ENCODE results near the gene IFI27L1.

The IFI27L1 gene

DNA sequence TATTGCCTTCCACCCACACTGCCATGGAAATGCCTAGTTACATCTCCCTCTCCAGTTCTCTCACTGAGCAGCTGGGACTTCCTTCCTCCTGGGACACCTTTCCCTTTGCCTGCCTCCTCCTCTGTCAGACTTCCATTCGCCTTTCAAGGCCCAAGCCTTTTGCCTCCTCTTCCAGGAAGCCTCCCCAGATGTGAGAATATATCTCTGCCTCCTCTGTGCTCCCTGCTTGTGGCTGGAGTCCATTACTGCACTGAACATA is 45.2 kb downstream of the IFI27L1 start:
- Histone ChIP-seq H3K27ac (no peak overlapping the region), H3K4me3 (no peak overlapping the region)

DNA sequence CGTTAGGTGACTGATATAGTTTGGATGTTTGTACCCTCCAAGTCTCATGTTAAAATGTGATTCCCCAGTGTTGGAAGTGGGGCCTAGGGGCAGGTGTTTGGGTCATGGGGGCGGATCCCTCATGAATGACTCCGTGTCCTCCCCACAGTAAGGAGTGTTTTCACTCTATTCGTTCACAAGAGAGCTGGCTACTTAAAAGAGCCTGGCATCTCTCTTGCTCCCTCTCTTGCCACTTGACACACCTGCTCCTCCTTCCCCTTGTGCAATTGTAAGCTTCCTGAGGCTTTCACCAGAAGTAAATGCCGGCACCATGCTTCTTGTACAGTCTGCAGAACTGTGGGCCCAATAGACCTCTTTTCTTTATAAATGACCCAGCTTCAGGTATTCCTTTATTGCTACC is 45.7 kb downstream of the IFI27L1 start:
- Histone ChIP-seq H3K4me3 (no peak overlapping the region), H3K27ac (no peak overlapping the region)

DNA sequence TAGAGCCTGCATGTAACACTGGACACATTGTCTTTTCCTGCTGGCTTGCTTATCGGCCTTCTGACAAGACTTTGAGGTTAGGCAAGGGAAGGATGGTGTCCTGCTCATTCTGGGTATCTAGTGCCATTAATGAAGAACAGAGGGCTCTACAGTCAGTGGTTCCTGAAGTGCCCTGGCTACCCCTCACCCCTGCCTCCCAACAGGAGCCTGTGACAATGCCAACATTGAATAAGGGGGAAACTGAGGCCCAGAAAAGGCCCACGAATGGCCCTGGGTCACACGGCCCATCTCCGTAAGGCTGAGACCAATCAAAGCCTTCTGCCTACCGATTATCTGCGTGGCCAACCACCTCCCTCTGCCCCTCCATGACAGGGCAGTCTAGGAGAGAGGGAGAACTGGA is 46.2 kb downstream of the IFI27L1 start:
- no peak overlapping the region for H3K27ac ChIP-seq
- no peak overlapping the region for H3K4me3 ChIP-seq

DNA sequence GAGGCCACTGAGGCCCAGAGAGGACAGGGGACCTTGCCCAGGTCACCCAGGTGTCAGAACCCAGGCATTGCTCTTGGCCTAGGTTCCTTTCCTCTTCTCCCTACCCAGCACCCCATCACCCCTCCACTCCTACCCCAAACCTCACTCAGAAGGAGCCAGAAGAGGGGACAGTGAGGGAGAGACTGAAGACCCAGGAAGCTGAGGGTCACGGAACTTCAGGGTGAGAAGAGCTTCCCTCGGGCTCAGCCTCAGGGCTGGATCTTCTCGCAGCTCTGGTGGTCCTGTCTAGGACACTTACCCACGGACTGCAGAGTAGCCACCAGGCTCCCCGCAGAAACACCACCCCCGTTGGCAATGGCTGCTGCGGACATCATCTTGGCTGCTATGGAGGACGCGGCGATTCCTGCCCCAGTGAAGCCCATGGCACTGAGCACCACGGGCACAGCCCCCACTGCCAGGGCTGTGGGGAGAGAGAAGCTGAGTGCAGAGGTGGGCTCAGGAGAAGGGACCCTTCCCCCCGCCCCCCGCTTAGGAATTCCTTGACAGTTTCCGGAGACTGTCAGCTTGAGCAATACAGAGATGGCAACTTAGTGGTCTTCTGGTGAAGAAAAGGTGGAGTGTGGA is 47.2 kb downstream of the IFI27L1 start:
- Histone ChIP-seq H3K4me3 (peak overlapping the region in 2 of 7 experiments; percentile 51 to 60), H3K27ac (peak overlapping the region in 6 of 21 experiments; percentile 69 to 86 (median 74))

DNA sequence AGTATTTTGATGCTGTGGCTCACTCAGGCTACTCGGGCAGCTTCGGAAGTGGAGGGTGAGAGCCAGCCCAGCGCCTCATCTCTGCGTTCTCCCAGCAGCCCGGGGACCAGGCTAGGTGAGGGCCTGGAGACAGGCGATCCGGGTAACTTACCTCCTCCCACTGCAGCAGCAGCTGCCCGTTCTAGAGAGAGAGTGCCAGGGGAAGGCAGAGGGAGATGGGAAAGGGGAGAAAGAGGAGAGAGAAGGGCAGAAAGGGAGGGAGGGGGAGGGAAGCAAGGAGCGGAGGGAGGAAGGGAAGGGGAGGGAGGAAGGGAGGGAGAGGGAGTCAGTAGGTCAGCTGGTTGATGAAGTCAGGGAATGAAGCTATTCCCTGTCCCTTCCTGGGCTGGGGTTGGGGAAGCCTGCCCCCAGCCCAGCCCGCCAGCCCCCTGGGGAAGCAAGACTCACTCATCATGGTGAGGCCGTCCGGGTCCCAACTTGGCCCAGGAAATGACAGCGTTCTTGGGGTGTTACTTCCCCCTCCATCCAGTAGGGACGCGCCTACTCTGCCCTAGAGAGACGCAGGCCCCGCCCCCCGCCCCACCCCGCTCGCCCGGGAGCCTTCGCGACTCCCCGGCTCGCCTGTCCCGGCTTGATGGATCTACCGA is 48.1 kb downstream of the IFI27L1 start, which contains the start of gene IFI27L2:
TSS of gene IFI27L2 (minus strand) at position 494 of the 647 bp plus-strand sequence. CDS start at position 454, 40 bp downstream.
- Histone ChIP-seq H3K27ac (peak within 1 kb of the TSS in 20 of 21 experiments; percentile 29 to 86 (median 74)), H3K4me3 (peak within 1 kb of the TSS; percentile 32 to 61 (median 52))

DNA sequence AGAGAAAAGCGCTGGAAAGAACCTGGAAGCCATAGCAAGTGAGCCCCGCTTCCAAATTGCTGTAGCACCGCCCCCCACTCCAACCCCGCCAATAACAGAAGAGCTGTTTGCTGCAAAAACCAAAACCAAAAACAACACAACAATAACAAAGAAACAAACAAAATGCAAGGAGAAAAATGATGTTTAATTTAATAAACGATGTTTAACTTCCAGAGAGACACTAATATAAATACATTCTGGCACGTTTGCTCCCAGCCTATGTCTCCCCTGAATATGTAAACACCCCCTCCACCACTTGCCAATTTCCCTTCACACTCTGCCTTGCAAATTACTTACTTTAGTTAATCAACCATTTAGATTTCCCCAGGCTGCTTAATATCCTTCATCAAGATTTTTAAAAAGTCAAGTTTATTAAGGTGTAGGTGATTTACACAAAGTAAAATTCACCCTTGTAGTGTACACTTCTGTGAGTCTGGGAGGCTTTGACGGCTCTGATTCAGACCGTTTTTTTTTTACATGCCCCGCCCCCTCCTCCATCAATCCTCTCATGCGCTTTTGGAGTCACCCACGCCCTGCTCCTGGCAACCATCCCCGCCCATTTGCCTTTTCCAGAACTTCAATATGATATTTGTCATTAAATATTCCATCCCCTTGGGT is 48.8 kb downstream of the IFI27L1 start:
- H3K4me3 ChIP-seq: peak overlapping the region; percentile 32 to 61 (median 52)
- H3K27ac ChIP-seq: peak overlapping the region in 17 of 21 experiments; percentile 47 to 86 (median 75)

DNA sequence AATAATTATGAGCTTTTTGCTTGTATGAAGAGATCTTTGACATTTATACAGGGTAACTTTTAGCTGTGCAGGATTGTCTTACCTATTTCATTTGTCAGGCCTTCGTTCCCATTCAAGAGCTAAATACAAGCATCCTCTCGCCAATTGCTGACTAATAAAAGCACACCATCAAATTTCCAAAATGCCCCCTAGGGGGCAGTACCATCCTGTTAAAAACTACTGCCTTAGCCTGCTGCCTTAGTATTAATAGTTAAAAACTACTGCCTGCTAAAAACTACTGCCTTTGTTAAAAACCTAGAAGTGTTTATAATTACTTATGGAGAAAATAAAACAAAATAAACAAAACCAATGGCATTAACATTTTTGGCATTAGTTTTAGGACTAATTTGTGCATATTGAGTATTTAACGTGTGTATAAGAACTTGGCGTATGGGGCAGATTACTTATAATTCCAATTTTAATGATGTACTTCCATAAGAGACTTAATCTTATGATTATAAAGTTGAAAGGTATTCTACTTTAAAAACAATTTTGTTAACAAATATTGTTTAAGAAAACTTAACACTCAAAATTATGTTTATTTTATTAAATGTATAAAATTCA is 51.3 kb downstream of the IFI27L1 start:
- no peak overlapping the region for H3K4me3 ChIP-seq
- no peak overlapping the region for H3K27ac ChIP-seq

DNA sequence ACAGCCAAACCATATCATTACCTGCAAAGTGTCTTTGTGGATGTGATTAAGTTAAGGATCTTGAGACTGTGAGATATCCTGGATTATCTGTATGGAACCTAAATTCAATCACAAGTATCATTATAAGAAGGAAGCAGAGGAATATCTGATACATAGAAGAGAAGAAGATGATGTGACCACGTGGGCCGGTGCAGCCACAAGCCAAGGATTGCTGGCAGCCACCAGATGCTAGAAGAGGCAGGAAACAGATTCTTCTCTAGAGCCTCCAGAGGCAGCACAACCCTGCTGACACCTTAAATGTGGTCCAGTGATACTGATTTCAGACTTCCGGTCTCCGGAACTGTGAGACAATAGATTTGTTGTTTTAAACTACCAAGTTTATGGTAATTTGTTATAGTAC is 54.4 kb downstream of the IFI27L1 start:
- H3K4me3 ChIP-seq: no peak overlapping the region
- H3K27ac ChIP-seq: no peak overlapping the region

DNA sequence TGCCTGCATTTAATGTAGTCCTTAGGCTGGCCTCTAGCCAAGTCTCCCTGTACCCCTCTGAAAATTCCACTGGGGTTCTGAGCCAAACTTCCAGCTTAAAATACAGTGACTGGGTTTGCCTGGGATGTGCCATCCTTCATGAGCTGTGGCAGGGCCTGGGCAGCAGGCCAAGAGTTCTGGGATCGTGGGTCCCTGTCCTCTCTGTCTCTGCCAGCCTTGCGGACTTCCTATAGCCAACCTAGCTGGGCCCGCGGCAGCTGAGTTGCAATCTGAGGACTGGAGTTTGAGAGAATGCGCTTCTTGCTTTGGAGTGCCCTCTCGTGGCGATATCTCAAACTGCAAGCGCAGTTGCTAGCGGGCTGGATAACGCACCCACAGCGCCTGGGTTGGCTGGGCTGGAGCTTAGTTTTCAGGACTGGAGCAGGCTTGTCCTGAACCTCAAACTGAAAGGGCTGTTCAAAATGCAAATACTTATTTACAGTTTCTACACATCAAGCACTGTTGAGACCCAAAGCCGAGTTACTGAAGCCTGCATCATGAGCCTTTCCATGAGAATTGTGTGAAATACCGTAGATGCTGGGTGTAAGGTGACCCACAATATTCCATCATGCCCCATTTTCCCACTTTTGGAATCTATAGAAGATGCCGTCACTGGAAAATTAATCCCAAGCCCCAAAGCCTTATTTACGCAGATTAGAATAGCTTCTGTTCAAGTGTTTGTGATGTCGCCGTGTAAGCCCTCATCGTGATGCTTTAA is 55.6 kb downstream of the IFI27L1 start:
- Histone ChIP-seq H3K4me3 (no peak overlapping the region), H3K27ac (no peak overlapping the region)

DNA sequence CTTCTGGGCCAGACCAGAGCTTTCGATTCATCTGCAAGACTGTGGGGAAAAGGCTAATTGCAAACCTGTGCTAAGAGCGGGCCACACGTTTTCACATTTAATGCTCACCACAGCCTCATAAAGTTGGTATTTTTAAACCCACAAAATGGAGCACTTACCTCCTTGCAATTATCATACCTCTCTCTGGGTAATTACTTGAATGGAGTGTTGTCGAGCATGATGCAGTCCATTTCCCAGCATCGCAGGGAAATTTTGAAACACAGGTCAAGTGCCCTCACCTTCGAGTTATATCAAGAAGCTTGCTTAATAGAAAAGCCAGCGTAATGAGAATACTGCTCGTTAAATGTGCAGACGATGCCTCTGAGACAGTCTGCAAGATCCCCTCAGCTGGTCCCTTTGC is 57.1 kb downstream of the IFI27L1 start:
- Histone ChIP-seq H3K27ac (no peak overlapping the region), H3K4me3 (no peak overlapping the region)

DNA sequence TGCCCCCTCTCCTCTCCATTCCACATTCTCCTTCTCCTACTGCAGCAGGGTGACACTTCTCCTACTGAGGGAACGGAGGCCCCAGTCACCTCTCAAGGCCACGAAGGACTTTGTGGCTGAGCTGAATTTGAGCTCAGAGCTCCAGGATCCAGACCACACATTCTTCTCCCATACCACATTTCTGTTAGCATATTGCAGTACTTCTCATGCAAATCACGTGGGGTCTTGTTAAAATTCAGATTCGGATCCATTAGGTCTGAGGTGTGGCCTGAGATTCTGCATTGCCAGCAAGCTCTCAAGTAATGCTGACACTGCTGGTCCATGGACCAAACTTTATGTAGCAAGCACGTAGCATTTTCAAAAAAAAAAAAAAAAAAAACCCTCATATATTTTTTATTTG is 57.9 kb downstream of the IFI27L1 start:
- Histone ChIP-seq H3K27ac (no peak overlapping the region), H3K4me3 (no peak overlapping the region)

DNA sequence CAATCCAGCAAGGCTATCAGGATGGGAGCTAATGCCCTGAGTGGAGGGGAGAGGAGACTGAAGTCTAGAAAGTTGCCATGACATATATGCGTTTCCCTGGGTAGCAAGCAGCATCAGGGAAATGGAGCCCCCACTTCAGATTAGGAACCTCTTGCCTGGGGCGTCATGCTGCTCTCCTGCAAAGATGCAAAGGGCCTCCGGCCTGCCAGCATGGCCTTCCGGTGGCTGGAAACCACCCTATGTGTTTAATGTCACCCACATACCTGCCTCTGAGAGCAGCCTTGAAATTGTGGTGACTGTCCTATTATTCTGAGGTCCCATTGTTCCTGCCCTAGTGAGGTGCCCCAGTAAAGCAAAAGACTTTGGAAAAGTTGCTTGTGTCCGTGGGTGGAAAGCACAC is 58.3 kb downstream of the IFI27L1 start:
- H3K27ac ChIP-seq: no peak overlapping the region
- H3K4me3 ChIP-seq: no peak overlapping the region

DNA sequence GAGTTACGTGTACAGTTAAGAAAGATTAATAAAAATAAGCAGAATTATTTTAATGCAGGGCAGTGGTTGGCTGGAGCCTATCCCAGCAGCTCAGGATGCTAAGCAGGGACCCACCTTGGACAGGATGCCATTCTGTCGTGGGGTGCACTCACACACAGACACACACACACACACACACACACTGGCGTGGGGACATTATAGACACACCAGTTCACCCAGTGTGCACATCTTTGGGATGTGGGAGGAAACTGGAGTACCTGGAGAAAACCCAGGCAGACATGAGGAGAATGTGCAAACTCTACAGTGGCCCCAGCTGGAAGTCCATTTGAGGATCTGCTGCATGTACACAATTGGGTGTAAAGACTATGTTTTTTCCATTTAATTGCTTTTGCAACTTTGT is 61.1 kb downstream of the IFI27L1 start:
- Histone ChIP-seq H3K4me3 (no peak overlapping the region), H3K27ac (no peak overlapping the region)

DNA sequence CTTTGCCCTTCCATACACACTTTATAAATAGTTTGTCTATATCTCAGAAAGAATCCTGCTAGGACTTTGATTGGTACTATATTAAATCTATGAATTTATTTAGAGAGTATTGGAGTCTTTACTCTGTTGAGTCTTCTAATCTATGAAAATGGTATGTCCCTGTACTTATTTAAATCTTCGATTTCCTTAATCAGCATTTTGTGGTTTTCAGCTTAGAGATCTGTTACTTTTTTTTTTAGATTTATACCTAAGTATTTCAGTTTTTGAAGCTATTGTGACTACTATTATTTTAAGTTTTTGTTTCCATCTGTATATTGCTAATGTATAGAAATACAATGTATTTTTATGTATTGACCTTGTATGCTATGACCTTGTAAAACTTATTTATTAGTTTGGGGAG is 61.7 kb downstream of the IFI27L1 start:
- Histone ChIP-seq H3K27ac (no peak overlapping the region), H3K4me3 (no peak overlapping the region)

DNA sequence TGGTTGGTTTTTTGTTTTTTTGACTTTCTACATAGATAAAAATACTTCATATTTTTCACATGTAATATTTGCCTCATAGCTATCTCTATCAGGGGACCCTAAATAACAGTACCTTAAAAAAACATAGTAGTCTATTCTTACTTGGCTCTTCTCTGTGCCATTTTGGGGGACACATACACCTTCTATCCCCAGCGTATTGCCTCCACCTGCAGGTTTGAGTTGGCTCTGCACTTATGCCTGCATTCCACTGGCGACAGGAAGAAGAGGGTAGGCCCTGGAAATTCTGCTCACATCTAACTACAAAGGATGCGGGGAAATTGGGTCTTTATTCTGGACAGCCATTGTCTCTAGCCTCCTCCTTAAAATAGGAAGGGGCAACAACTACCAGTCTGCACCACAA is 62.1 kb downstream of the IFI27L1 start:
- Histone ChIP-seq H3K27ac (no peak overlapping the region), H3K4me3 (no peak overlapping the region)

DNA sequence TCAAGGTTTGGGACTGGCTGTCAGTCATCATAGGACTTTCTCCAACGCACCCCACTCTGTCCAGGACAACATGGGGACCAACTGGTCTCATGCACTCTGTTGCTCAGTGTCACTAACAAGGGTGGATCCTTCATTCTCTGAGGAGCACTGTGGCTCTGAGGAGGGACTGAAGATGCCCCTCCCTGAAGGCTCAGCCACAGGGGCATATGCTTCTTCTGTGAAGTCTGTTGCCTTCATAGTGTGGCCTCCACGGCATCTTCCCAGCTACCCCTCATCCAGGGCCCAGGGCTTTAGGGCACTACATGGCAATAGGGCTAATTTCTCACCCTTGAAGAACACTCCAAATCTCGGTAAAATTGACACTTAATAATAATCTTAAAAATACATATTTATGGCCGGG is 62.6 kb downstream of the IFI27L1 start:
- H3K4me3 ChIP-seq: no peak overlapping the region

DNA sequence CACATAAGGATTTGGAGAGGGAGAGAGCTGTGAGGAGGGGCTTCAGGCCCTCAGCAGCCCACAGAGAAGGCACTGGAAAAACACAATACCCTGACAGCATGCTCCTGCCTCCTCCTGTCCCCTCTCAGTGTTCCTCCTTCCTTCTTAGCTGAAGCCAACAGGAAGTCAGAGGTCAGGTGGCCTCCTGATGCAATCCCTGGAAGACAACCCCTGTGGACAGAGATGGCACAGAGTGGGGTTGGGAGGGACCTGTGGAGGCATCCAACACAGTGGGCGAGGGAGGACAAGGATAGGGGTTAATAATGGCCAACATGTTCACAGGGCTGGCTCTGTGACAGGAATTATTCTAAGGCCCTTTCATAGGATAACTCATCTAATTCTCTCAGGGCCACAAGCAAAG is 63.7 kb downstream of the IFI27L1 start:
- no peak overlapping the region for H3K4me3 ChIP-seq
- H3K27ac ChIP-seq: no peak overlapping the region

More for the DNA sequence above, 62.6 kb downstream of the IFI27L1 start:
- H3K27ac ChIP-seq: no peak overlapping the region

DNA sequence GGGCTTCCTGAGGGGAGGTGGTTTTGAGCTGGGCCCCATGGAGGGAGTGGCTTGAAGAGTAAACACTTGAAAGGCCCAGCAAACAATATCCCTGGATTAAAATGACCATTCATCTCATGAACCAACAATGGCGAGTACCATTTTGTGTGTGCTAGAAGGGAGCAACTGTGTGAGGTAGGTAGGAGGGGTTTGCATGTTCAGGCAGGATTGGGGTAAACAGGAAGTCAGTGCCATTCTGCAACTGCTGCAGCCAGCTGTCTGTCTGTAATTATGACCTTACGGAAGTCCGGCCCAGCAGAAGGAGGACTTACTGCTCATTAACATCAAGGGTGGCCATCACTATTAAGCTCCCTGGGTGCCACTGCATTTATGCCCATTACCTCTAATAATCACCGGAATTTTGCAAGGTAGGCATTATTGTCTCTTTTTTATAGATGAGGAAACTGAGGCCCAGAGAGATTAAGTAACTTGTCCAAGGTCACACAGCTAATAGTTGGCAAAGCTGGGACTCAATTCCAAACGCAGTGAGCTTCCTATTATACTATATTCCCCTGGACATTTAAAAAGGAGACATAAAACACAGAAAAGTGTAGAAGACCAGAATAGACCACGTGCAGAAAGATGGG is 64.9 kb downstream of the IFI27L1 start:
- Histone ChIP-seq H3K4me3 (no peak overlapping the region), H3K27ac (no peak overlapping the region)
